MM.1S (cell line): ENCODE data around the gene TMEM134.

ENCODE experiments used
- DNase-seq: peaks from one replicate; pipeline ENCODE4 v3.0.0-alpha.2; 2015
- H2AFZ ChIP-seq: fragments of 300-600 bp; sonication (generic); 2 replicates; pipeline ENCODE4 v1.6.0; 2016; ENCODE audit warnings: antibody characterized with exemption, low read length
- H3F3A ChIP-seq: fragments of 300-600 bp; sonication (generic); 2 replicates; pipeline ENCODE4 v1.6.1; 2016; ENCODE audit warnings: mild to moderate bottlenecking, antibody characterized with exemption, low read length, moderate library complexity, mixed read lengths; ENCODE audit not compliant: insufficient read depth
- H3K27ac ChIP-seq: fragments of 300-600 bp; sonication (generic); 2 replicates; pipeline ENCODE4 v1.5.1; 2016; ENCODE audit warnings: mild to moderate bottlenecking, low read length
- H3K27me3 ChIP-seq: fragments of 300-600 bp; sonication (generic); replicated peaks from 2 replicates; pipeline ENCODE4 v1.6.0; 2016; ENCODE audit warnings: low read length; ENCODE audit not compliant: insufficient read depth
- H3K36me3 ChIP-seq: fragments of 300-600 bp; sonication (generic); replicated peaks from 2 replicates; pipeline ENCODE4 v1.6.1; 2016; ENCODE audit warnings: mild to moderate bottlenecking, low read length, mixed read lengths; ENCODE audit not compliant: insufficient read depth
- H3K4me1 ChIP-seq: fragments of 300-600 bp; sonication (generic); 2 replicates; pipeline ENCODE4 v1.6.1; 2016; ENCODE audit warnings: low read length, mixed read lengths
- H3K4me2 ChIP-seq: fragments of 300-600 bp; sonication (generic); 2 replicates; pipeline ENCODE4 v1.6.0; 2016; ENCODE audit warnings: low read depth, low read length
- H3K4me3 ChIP-seq: fragments of 300-600 bp; sonication (generic); 2 replicates; pipeline ENCODE4 v1.5.1; 2016; ENCODE audit warnings: low read length, mixed read lengths
- H3K79me2 ChIP-seq: fragments of 300-600 bp; sonication (generic); 2 replicates; pipeline ENCODE4 v1.6.1; 2016; ENCODE audit warnings: mixed run types, low read length, mixed read lengths
- H3K9ac ChIP-seq: fragments of 300-600 bp; sonication (generic); 2 replicates; pipeline ENCODE4 v1.6.1; 2016; ENCODE audit warnings: low read length, mixed read lengths
- H3K9me2 ChIP-seq: fragments of 300-600 bp; sonication (generic); replicated peaks from 2 replicates; pipeline ENCODE4 v1.6.1; 2016; ENCODE audit warnings: mild to moderate bottlenecking, low read length, mixed read lengths; ENCODE audit not compliant: insufficient read depth
- H3K9me3 ChIP-seq: fragments of 300-600 bp; sonication (generic); replicated peaks from 2 replicates; pipeline ENCODE4 v1.6.1; 2016; ENCODE audit warnings: mild to moderate bottlenecking, low read length, mixed read lengths; ENCODE audit not compliant: insufficient read depth
- H4K20me1 ChIP-seq: fragments of 300-600 bp; sonication (generic); 2 replicates; pipeline ENCODE4 v1.6.1; 2016; ENCODE audit warnings: mild to moderate bottlenecking, low read length, moderate library complexity, mixed read lengths; ENCODE audit not compliant: insufficient read depth
- EZH2 ChIP-seq: fragments of 300-600 bp; sonication (generic); optimal IDR thresholded peaks from 2 replicates; pipeline ENCODE3; 2017; ENCODE audit warnings: low read depth, mild to moderate bottlenecking, antibody characterized with exemption, low read length, mixed read lengths
- EZH2phosphoT487 ChIP-seq: fragments of 300-600 bp; sonication (generic); IDR thresholded peaks from 2 replicates; pipeline ENCODE4 v1.6.1; 2018; ENCODE audit warnings: antibody characterized with exemption, low read length
- TF ChIP-seq, protein P1 (sequence below): fragments of 300-600 bp; sonication (generic); IDR thresholded peaks from 2 replicates; pipeline ENCODE4 v1.5.1; 2016; ENCODE audit warnings: antibody characterized with exemption, low read length, mixed read lengths

Gene TMEM134

GRCh38 chr11:67463680-67464410, 5.2 kb downstream of the TMEM134 start:
- Histone ChIP-seq H3K4me3 (peak overlapping the region; percentile 63), H3K9me3 (no peaks in the 10 kb centered on the region), H3K4me1 (peaks cover 17% of the 10 kb centered on the region), H3K9me2 (no peaks in the 10 kb centered on the region), H4K20me1 (no peaks in the 10 kb centered on the region), H3K27ac (no peak overlapping the region), H3K79me2 (peaks cover 11% of the 10 kb centered on the region), H2AFZ (peak overlapping the region; percentile 91), H3K4me2 (peak overlapping the region; percentile 92), H3F3A (peaks cover 9% of the 10 kb centered on the region), H3K9ac (peak overlapping the region; percentile 65; the same call in 1 of the 2 replicates), H3K27me3 (no peaks in the 10 kb centered on the region), H3K36me3 (no peaks in the 10 kb centered on the region)
- TF ChIP-seq, protein P1, sequence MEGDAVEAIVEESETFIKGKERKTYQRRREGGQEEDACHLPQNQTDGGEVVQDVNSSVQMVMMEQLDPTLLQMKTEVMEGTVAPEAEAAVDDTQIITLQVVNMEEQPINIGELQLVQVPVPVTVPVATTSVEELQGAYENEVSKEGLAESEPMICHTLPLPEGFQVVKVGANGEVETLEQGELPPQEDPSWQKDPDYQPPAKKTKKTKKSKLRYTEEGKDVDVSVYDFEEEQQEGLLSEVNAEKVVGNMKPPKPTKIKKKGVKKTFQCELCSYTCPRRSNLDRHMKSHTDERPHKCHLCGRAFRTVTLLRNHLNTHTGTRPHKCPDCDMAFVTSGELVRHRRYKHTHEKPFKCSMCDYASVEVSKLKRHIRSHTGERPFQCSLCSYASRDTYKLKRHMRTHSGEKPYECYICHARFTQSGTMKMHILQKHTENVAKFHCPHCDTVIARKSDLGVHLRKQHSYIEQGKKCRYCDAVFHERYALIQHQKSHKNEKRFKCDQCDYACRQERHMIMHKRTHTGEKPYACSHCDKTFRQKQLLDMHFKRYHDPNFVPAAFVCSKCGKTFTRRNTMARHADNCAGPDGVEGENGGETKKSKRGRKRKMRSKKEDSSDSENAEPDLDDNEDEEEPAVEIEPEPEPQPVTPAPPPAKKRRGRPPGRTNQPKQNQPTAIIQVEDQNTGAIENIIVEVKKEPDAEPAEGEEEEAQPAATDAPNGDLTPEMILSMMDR = no peak
- no peak for TF ChIP-seq EZH2phosphoT487
- TF ChIP-seq EZH2 = no peak
- no peak for DNase-seq

- Histone ChIP-seq H3K9ac (no peak overlapping the region), H4K20me1 (no peaks in the 10 kb centered on the region), H3K79me2 (peaks cover 11% of the 10 kb centered on the region), H3K9me3 (no peaks in the 10 kb centered on the region), H3K4me2 (no peak overlapping the region), H3K4me1 (peaks cover 15% of the 10 kb centered on the region), H3K9me2 (no peaks in the 10 kb centered on the region), H3K36me3 (no peaks in the 10 kb centered on the region), H2AFZ (no peak overlapping the region), H3K27ac (no peak overlapping the region), H3K4me3 (no peak overlapping the region), H3F3A (peaks cover 9% of the 10 kb centered on the region), H3K27me3 (no peaks in the 10 kb centered on the region)
- TF ChIP-seq EZH2phosphoT487 (no peak), EZH2 (no peak)
- TF ChIP-seq, protein P1 = no peak
- no peak for DNase-seq
These were observed 5.9 kb downstream of the TMEM134 start for GRCh38 chr11:67463186-67463585.

- no peaks in the 10 kb centered on the region for H4K20me1 ChIP-seq
- no peak overlapping the region for H3K4me2 ChIP-seq
- TF ChIP-seq EZH2 = no peak
- TF ChIP-seq EZH2phosphoT487 = no peak
- TF ChIP-seq, protein P1 = no peak
- H3K79me2 ChIP-seq = no peaks in the 10 kb centered on the region
- no peaks in the 10 kb centered on the region for H3K36me3 ChIP-seq
- H3K27me3 ChIP-seq = no peaks in the 10 kb centered on the region
- H3K27ac ChIP-seq = no peak overlapping the region
- no peak overlapping the region for H3K4me3 ChIP-seq
- 0 out of 2 replicates have a peak, but pooled peaks cover 5% of the 10 kb centered on the region for H3K4me1 ChIP-seq
- H3F3A ChIP-seq = peaks cover 9% of the 10 kb centered on the region
- no peaks in the 10 kb centered on the region for H3K9me2 ChIP-seq
- no peaks in the 10 kb centered on the region for H3K9me3 ChIP-seq
- no peak overlapping the region for H3K9ac ChIP-seq
- DNase-seq = no peak
- no peak overlapping the region for H2AFZ ChIP-seq
These were observed 10.8 kb downstream of the TMEM134 start for GRCh38 chr11:67458266-67458665.
